Gastrocnemius medialis (tissue), 4 donors: ENCODE data around the gene LHPP. TPM values are rescaled to one million over a fixed set of nuclear protein-coding genes. Genes with fewer than 3 reads are reported as not detected.

ENCODE experiments used
- ATAC-seq, 2 donors: fragments of 150-250 bp; one replicate each; pipeline ENCODE4 v1.9.1; 2016
- DNase-seq, 2 donors: peaks; one replicate each; pipeline ENCODE4 v3.0.0-alpha.2; 2019
- H3K27ac ChIP-seq, 4 donors: fragments of 200-600 bp; sonication (generic); 1 replicate in 1 of 4; 2 replicates in 3 of 4; pipeline ENCODE4 v1.5.1; 2016 to 2018; ENCODE audit warnings: mild to moderate bottlenecking in 2 of 4, moderate library complexity in 1 of 4
- H3K27me3 ChIP-seq, 3 donors: fragments of 200-600 bp; sonication (generic) in 2 of 3; 1 replicate in 1 of 3; 2 replicates in 2 of 3; pipeline versions ENCODE4 v1.5.1 to v1.6.0; 2016 to 2019; ENCODE audit warnings: mild to moderate bottlenecking in 1 of 3, moderate library complexity in 1 of 3
- H3K36me3 ChIP-seq, 2 donors: fragments of 200-600 bp; sonication (generic) in 1 of 2; one replicate each; pipeline ENCODE4 v1.5.1; 2017 to 2018
- H3K4me1 ChIP-seq, 2 donors: fragments of 200-600 bp; sonication (generic) in 1 of 2; one replicate each; pipeline ENCODE4 v1.5.1; 2016 to 2017; ENCODE audit warnings: mild to moderate bottlenecking in 2 of 2
- H3K4me3 ChIP-seq, 4 donors: fragments of 200-600 bp; sonication (generic) in 3 of 4; 1 replicate in 1 of 4; 2 replicates in 3 of 4; pipeline ENCODE4 v1.5.1; 2016 to 2019; ENCODE audit warnings: mild to moderate bottlenecking in 2 of 4
- H3K9me3 ChIP-seq, 3 donors: fragments of 200-600 bp; sonication (generic) in 2 of 3; 1 replicate in 1 of 3; 2 replicates in 2 of 3; pipeline ENCODE4 v1.5.1; 2016 to 2019
- POLR2A ChIP-seq, 2 donors: fragments of 450-650 bp; IDR thresholded peaks; one replicate each; pipeline ENCODE4 v1.6.1; 2017; ENCODE audit warnings: antibody characterized with exemption in 2 of 2, mild to moderate bottlenecking in 2 of 2, moderate library complexity in 2 of 2
- in situ Hi-C, 4 donors: fragments of 200-750 bp; cut with MboI; loops; one replicate each; pipeline versions ENCODE4 v1.15.0 to v1.8.0; 2017; ENCODE audit warnings: low sequenced_read_pairs in 4 of 4
- intact Hi-C: fragments of 100-400 bp; cut with DNase I; formaldehyde crosslinking; loops from one replicate; pipeline ENCODE4 v1.15.1; 2023; ENCODE audit warnings: low total_unique reads
- total RNA-seq, 4 donors: library from RNA; depleted of rRNA; stranded (reverse); fragments of >200 nt; gene quantifications; one replicate each; pipeline versions ENCODE4 v1.1.0 to v1.2.3, GENCODE V29; 2016
- TF ChIP-seq, protein P1 (sequence below), 5 experiments: fragments of 450-650 bp in 3 of 5; fragments of 200-600 bp in 2 of 5; sonication (generic) in 2 of 5; IDR thresholded peaks in 4 of 5; conservative IDR thresholded peaks in 1 of 5; 1 replicate in 4 of 5; 2 replicates in 1 of 5; pipeline ENCODE4 v1.5.1; 2016 to 2019; ENCODE audit warnings: antibody characterized with exemption in 5 of 5, mild to moderate bottlenecking in 3 of 5, moderate library complexity in 3 of 5

LHPP gene
- total RNA-seq, 4 donors from 2014 or later, result 4.9 to 16.0 (median 12.2) TPM

- Histone ChIP-seq H3K27me3 (no peaks in the 10 kb centered on the region), H3K4me3 (no peak overlapping the region), H3K4me1 (peaks cover 4 to 5% of the 10 kb centered on the region in 2 donors), H3K9me3 (no peaks in the 10 kb centered on the region), H3K36me3 (no peaks in the 10 kb centered on the region), H3K27ac (no peak overlapping the region)
- in situ Hi-C loops (loop anchor here in 3 of 4 donors (25.0 kb wide), 2 partner anchors 205 to 305 kb away; partner anchors contain the start of gene FAM53B (in 1 of the 3)), intact Hi-C loops (no loop called here)
- TF ChIP-seq POLR2A (IDR thresholded peaks at IDR 0.05), result no peak
- TF ChIP-seq, protein P1, sequence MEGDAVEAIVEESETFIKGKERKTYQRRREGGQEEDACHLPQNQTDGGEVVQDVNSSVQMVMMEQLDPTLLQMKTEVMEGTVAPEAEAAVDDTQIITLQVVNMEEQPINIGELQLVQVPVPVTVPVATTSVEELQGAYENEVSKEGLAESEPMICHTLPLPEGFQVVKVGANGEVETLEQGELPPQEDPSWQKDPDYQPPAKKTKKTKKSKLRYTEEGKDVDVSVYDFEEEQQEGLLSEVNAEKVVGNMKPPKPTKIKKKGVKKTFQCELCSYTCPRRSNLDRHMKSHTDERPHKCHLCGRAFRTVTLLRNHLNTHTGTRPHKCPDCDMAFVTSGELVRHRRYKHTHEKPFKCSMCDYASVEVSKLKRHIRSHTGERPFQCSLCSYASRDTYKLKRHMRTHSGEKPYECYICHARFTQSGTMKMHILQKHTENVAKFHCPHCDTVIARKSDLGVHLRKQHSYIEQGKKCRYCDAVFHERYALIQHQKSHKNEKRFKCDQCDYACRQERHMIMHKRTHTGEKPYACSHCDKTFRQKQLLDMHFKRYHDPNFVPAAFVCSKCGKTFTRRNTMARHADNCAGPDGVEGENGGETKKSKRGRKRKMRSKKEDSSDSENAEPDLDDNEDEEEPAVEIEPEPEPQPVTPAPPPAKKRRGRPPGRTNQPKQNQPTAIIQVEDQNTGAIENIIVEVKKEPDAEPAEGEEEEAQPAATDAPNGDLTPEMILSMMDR (IDR thresholded peaks at IDR 0.05 in 4 of 5, conservative IDR thresholded peaks at IDR 0.05 in 1 of 5), result no peak
- no peak for DNase-seq
- no peak for ATAC-seq
These were observed 70.6 kb downstream of the LHPP start for GRCh38 chr10:124532106-124532641.

DNA sequence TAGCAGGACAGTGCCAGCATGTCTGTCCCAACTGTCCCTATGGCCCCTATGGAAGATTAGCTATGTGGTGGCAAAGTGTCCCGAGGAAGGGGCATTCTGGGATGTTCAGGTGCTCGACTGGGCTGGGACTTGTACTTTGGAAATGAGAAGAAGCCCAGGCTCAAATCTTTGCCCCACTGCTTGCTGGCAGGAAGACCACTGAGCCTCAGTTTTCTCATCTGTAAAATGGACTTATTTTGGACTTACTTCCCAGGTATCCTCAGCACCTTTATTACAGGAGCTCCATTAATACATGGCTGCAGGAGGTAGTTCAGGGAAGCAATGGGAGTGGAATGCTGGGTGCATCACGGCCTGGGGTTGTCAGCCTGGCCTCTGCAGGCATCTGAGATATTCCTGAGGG, 71.2 kb downstream of the LHPP start:
- H3K4me3 ChIP-seq, result no peak overlapping the region
- DNase-seq, result no peak
- H3K4me1 ChIP-seq, result peaks cover 4 to 5% of the 10 kb centered on the region in 2 donors
- TF ChIP-seq, protein P1 (IDR thresholded peaks at IDR 0.05 in 4 of 5, conservative IDR thresholded peaks at IDR 0.05 in 1 of 5), result no peak
- TF ChIP-seq POLR2A (IDR thresholded peaks at IDR 0.05), result no peak
- no peaks in the 10 kb centered on the region for H3K9me3 ChIP-seq
- H3K27me3 ChIP-seq, result no peaks in the 10 kb centered on the region
- in situ Hi-C loops (loop anchor here in 3 of 4 donors (25.0 kb wide), 2 partner anchors 205 to 305 kb away; partner anchors contain the start of gene FAM53B (in 1 of the 3)), intact Hi-C loops (no loop called here)
- no peaks in the 10 kb centered on the region for H3K36me3 ChIP-seq
- no peak overlapping the region for H3K27ac ChIP-seq
- no peak for ATAC-seq

DNA sequence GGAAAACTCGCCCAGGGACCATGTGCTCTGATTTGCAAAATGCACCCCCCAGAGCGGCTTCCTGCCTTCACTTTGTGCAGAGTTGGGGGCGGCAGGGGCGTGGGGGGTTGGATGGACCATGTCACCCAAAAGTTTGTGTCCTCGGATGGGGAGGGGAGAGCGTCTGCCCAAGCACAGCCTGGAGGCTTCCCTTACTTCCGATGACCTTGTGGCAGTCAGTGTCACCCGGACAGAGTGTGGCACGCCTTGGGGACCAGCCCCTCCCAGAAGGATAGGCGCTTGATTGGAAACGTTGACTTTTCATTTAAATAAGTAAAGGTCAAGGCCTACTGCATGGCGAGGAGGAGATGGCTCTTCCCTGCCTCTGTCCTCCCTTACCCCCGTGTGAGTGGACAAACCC, 71.6 kb downstream of the LHPP start:
- ATAC-seq (no peak), DNase-seq (no peak)
- TF ChIP-seq POLR2A (IDR thresholded peaks at IDR 0.05), result no peak
- TF ChIP-seq, protein P1 (IDR thresholded peaks at IDR 0.05 in 4 of 5, conservative IDR thresholded peaks at IDR 0.05 in 1 of 5), result no peak
- H3K4me3 ChIP-seq, result no peak overlapping the region
- no peaks in the 10 kb centered on the region for H3K9me3 ChIP-seq
- no peaks in the 10 kb centered on the region for H3K36me3 ChIP-seq
- intact Hi-C loops, result no loop called here
- H3K27ac ChIP-seq, result no peak overlapping the region
- H3K4me1 ChIP-seq, result peaks cover 4 to 5% of the 10 kb centered on the region in 2 donors
- in situ Hi-C loops, result loop anchor here in 3 of 4 donors (25.0 kb wide), 2 partner anchors 204 to 304 kb away; partner anchors contain the start of gene FAM53B (in 1 of the 3)
- no peaks in the 10 kb centered on the region for H3K27me3 ChIP-seq

GRCh38 chr10:124534231-124534798, 72.7 kb downstream of the LHPP start:
- H3K9me3 ChIP-seq, result no peaks in the 10 kb centered on the region
- peak in 1 of 2 donors; percentile 57 for ATAC-seq
- peak in 1 of 2 donors; percentile 63 for DNase-seq
- no peak overlapping the region for H3K4me3 ChIP-seq
- TF ChIP-seq POLR2A (IDR thresholded peaks at IDR 0.05), result no peak
- TF ChIP-seq, protein P1 (IDR thresholded peaks at IDR 0.05 in 4 of 5, conservative IDR thresholded peaks at IDR 0.05 in 1 of 5), result peak in 4 of 5 experiments; percentile 26 to 61 (median 46)
- no peaks in the 10 kb centered on the region for H3K36me3 ChIP-seq
- no peaks in the 10 kb centered on the region for H3K27me3 ChIP-seq
- peaks cover 4 to 5% of the 10 kb centered on the region in 2 donors for H3K4me1 ChIP-seq
- intact Hi-C loops (no loop called here), in situ Hi-C loops (loop anchor here in 3 of 4 donors (25.0 kb wide), 2 partner anchors 203 to 303 kb away; partner anchors contain the start of gene FAM53B (in 1 of the 3))
- H3K27ac ChIP-seq, result no peak overlapping the region
